GM21367 (cell line): ENCODE data around the gene PTGER4.
A peak's percentile ranks its signal among the peaks of the same experiment; 100 is the strongest.
"Not testable (repeated sequence)": the region's sequence is repeated elsewhere in the genome, so short reads cannot be mapped to it uniquely, and the experiment has no call there.

Source experiments
- ATAC-seq: cut with Tn5 transposase; IDR thresholded peaks from one replicate; pipeline ENCODE4 v1.9.1; 2021; ENCODE audit not compliant: unreplicated experiment

Gene PTGER4

DNA sequence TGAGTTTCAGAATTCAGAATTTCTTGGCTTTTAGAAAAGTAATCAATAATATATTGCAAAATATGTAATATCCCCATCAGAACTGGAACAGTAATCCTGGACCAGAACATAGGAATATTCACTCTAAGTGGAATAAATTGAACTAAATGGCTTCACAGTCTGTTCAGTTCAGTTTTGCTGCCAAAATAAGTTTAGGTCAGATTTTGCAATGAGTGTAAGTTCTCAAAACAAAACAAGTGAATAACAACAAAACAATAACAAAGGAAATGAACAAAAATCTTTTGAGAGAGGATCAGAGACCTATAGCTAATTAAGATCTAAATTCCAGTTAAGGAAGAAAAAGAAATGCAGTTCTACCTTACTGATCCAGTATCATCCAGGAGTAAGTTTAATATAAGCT is 9.3 kb downstream of the PTGER4 start:
- no peak for ATAC-seq

DNA sequence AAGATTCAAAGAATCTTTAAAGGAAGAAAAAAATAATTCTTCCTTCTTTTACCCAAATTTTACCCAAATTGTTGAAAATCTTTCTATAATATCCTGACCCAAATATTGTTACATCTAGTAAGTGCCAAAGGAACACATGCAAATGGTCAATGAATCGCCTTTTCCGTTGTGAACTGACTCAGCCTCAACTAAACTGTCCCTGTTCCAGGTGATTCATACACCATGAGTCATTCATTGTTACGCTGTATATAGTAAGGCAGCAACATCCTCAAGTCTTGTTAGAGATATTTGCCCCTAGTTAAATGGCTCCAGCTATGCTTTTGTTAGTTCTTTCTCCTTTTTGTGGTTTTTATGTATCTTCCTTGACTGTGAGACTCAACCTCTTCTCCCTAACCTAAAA is 9.7 kb downstream of the PTGER4 start:
- peak; percentile 52 for ATAC-seq

DNA sequence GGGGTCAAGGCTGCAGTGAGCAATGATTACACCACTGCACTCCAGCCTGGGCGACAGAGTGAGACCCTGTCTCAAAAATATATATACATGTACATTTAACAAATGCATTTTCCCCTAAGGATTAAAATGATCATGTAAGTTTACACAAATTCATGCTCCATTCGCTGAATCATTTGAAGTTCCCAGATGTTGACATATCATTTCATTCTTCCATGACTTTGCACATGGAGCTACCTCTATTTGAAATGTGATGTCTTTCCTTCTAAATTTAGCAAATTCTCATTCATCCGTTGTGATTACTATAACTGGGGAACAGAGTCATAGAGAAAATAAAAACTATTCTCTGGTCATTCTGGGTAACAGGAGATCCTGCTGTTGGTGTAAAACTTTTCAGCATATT is 10.6 kb downstream of the PTGER4 start:
- ATAC-seq = no peak

- no peak for ATAC-seq
Measured at GRCh38 chr5:40691894-40692293, 12.2 kb downstream of the PTGER4 start.

DNA sequence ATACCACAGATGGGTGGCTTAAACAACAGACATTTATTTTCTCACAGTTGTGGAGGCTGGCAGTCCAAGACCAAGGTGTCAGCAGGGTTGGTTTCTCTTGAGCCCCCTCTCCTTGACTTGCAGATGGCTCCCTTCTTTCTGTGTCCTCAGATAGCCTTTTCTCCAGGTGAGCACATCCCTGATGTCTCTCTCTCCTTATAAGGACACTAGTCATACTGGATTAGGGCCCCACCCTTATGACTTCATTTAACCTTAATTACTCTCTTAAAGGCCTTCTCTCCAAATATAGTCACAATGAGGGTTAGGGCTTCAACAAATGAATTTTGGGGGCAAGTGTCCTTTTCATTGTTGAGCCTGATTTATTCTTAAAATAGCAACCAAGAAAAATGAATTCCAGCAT is 14.7 kb downstream of the PTGER4 start:
- ATAC-seq = no peak

DNA sequence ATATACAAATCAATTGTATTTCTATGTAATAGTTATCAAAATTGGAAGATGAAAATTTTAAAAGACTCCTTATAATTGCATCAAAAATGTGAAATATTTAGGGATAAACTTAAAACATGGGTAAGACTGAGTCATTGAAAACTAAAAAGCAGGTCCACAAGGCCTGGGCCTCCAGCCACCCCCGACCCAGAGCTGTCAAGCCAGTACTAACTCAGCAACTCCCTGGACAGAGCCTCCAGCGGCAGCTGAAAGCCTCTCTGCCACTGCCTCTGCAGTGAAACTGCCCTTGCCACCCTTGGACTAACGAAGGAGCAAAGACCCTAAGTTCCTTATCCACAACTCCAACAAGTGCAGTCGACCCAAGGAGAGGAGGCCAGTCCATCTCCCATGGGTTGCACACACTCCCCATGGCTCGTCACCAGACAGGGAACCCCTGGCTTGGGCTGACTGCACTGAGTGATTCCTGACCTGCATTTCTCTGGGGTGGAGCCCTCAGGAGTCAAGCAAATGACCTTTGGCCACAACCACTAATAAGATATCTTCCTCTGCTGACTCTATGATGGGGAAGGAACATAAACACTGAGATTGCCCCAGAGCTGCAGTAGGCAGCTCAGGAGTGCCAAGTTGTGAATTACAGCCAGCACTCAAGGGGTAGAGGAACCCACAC is 20.5 kb downstream of the PTGER4 start:
- no peak for ATAC-seq

- ATAC-seq = not testable (repeated sequence)
Measured at GRCh38 chr5:40702027-40702426, 22.3 kb downstream of the PTGER4 start.

DNA sequence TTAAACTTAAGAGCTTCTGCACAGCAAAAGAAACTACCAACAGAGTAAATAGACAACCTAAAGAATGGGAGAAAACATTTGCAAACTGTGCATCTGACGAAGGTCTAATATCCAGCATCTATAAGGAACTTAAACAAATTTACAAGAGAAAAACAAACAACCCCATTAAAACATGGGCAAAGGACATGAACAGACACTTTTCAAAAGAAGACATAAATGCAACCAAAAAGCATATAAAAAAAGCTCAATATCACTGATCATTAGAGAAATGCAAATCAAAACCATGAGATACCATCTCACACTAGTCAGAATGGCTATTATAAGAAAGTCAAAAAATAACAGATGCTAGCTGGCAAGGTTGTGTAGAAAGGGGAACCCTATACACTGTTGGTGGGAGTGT is 25.8 kb downstream of the PTGER4 start:
- not testable (repeated sequence) for ATAC-seq

GRCh38 chr5:40710575-40710974 is 30.9 kb downstream of the PTGER4 start:
- ATAC-seq = not testable (repeated sequence)

GRCh38 chr5:40714001-40714400 is 34.3 kb downstream of the PTGER4 start:
- ATAC-seq = no peak

GRCh38 chr5:40716000-40716399 is 36.3 kb downstream of the PTGER4 start:
- no peak for ATAC-seq

DNA sequence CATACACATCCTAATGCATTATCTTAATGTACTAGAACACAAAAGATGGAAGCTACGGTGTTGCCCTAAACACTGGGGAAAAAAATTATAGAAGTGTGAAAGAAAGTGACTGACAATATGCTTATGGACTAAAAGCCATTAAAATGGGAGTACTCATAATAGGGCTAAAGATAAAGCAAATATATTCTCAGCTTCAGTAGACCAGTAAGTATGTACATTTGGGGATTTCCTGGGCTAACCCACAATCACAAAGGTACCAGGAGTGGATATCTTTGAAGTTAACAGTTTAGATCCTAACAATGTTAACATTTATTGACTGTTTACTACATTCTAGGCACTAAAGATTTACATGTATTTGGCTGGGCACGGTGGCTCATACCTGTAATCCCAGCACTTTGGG is 36.9 kb downstream of the PTGER4 start:
- no peak for ATAC-seq

GRCh38 chr5:40717281-40717680 is 37.6 kb downstream of the PTGER4 start:
- ATAC-seq = no peak

DNA sequence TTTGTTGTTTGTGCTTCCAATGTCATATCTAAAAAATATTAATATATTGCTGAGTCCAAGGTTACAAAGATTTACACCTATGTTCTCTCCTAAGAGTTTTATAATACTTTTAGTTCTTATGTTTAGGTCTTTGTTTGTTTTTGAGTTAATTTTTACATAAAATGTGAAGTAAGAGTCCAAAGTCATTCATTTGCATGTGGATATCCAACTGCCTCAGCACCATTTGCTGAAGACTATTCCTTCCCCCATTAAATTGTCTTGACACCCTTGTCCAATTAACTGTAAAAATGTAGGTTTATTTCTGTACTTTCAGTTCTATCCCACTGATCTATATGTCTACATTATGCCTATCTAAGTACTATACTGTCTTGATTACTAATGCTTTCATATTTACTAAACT is 40.4 kb downstream of the PTGER4 start:
- no peak for ATAC-seq

- ATAC-seq = not testable (repeated sequence)
Measured at GRCh38 chr5:40722497-40722911, 42.8 kb downstream of the PTGER4 start.

DNA sequence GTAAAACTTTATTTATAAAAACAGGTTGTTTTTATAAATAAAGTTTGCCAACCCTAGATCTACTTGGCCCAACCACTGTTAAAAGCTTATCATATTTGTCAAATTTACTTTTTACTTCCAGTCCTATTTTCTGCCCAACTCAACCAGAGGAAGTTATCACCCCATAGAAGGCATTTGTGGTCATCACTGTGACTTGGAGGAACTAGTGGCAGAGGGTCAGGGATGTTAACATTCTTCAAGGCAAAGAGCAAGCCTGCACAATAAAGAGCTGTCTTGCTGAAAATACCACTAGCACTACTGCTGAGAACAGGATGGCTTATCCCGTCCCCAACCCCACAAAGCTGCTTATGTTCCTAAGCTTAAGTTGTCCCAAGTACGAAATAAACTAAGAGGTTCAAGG is 53.7 kb downstream of the PTGER4 start:
- no peak for ATAC-seq

GRCh38 chr5:40733879-40734563 is 54.3 kb downstream of the PTGER4 start:
- no peak for ATAC-seq

- ATAC-seq = no peak
Measured at GRCh38 chr5:40734986-40735385, 55.3 kb downstream of the PTGER4 start.

- no peak for ATAC-seq
Measured at GRCh38 chr5:40735609-40736008, 55.9 kb downstream of the PTGER4 start.

DNA sequence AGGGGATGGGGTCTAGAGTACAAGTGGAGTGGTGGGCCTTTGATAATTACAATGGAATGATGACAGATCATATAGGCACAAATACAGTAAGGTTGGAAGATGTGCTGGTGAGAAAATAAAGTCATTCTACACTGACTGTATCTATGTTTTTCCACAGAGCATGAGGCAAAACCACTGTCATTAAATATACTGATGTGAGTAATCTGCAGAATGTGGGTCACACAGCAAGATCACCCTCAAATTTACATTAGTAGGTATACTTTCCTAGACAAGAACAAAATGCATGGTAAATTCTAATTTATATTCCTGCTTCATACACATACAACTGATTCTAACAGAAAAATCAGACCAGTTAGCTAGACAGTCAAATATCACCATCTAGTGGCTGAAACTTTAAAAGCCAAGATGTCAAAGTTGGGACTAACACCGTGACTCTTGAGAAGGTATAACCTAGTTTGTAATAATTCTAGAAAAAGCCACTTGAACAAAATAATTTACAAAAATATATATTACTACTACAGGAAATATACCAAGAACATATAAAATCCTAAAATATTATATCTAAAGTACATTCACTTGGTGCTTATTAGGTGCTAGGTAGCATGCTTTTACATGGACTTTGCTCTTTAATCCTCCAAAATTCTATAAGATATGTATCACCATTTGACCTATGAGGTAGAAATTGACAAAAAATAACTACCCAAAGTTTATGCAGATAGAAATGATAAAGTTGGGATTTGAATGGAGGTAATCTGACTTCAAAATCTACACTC is 56.6 kb downstream of the PTGER4 start:
- peak; percentile 49 for ATAC-seq

- ATAC-seq = no peak
Measured at GRCh38 chr5:40738502-40738901, 58.8 kb downstream of the PTGER4 start.
